IPS-18a (cell line): Measurements from ENCODE around the gene FAM9C.
"Not testable (repeated sequence)": the region's sequence is repeated elsewhere in the genome, so short reads cannot be mapped to it uniquely, and the experiment has no call there.

ENCODE experiments used
- H3K27ac ChIP-seq: one replicate; pipeline ENCODE4 v1.5.1; 2013; ENCODE audit warnings: low read length
- H3K27me3 ChIP-seq: one replicate; pipeline ENCODE4 v1.6.1; 2013; ENCODE audit warnings: mild to moderate bottlenecking, low read length; ENCODE audit not compliant: control insufficient read depth, insufficient read depth
- H3K36me3 ChIP-seq: one replicate; pipeline ENCODE4 v1.6.1; 2013; ENCODE audit warnings: low read depth, low read length; ENCODE audit not compliant: control insufficient read depth
- H3K4me1 ChIP-seq: one replicate; pipeline ENCODE4 v1.6.1; 2013; ENCODE audit warnings: low read depth, low read length; ENCODE audit not compliant: control insufficient read depth
- H3K4me3 ChIP-seq: one replicate; pipeline ENCODE4 v1.5.1; 2013; ENCODE audit warnings: low read length
- H3K9ac ChIP-seq: one replicate; pipeline ENCODE4 v1.6.1; 2013; ENCODE audit warnings: mild to moderate bottlenecking, low read length, moderate library complexity
- H3K9me3 ChIP-seq: one replicate; pipeline ENCODE4 v1.6.1; 2013; ENCODE audit warnings: low read depth, low read length; ENCODE audit not compliant: control insufficient read depth

FAM9C gene

DNA sequence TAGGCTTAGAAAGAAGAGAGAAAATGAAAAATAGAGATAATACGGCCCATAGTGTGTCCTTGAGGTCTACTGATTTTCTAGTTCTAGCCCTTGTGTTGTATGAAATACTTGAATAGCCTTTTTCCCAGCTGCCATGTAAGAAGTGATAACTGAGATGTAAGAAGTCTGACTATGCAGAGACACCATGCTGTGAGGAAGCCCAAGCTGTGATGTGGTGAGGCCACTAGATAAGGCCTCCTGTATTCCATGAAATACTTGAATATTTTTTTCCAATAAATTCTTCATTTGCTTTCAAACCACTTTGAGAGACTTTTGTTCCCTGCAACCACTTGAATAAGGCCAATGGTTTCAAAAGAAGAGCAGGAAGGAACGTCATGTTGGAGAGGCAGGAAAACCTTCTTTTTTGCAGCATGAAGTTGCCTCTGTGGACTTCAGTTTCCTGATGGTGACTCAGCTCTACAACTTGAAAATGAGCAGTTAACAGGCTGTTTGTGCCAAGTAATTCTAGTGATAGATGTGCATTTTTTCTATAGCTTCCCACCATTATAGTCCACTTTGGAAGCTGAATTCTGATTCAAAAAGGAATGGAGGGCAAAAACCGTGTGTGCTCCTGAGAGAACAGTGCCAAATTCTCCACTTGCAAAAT lies 25.5 kb upstream of the FAM9C start:
- H3K4me3 ChIP-seq, result no peak overlapping the region
- H3K9ac ChIP-seq, result no peak overlapping the region
- no peaks in the 10 kb centered on the region for H3K36me3 ChIP-seq
- H3K27ac ChIP-seq, result no peak overlapping the region
- no peaks in the 10 kb centered on the region for H3K27me3 ChIP-seq
- no peaks in the 10 kb centered on the region for H3K9me3 ChIP-seq
- H3K4me1 ChIP-seq, result no peaks in the 10 kb centered on the region

DNA sequence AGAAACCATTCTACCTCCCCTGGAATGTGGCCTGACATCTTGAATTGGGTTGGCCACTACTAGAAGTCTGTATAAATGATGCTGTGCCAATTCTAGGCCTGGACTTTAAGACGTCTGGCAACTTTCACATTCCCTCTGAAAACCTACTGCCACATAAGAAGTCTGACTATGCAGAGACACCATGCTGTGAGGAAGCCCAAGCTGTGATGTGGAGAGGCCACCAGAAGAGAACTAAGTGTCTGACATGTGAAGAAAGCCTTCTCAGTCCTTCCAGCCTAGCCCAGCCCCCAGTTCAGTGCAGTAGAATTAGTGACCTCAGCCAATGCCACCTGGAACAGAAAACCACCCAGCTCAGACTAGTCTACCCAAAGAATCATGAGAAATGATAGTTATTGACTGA lies 24.2 kb upstream of the FAM9C start:
- H3K27ac ChIP-seq, result no peak overlapping the region
- H3K9ac ChIP-seq, result no peak overlapping the region
- no peak overlapping the region for H3K4me3 ChIP-seq
- H3K4me1 ChIP-seq, result no peaks in the 10 kb centered on the region
- no peaks in the 10 kb centered on the region for H3K9me3 ChIP-seq
- H3K27me3 ChIP-seq, result no peaks in the 10 kb centered on the region
- no peaks in the 10 kb centered on the region for H3K36me3 ChIP-seq

DNA sequence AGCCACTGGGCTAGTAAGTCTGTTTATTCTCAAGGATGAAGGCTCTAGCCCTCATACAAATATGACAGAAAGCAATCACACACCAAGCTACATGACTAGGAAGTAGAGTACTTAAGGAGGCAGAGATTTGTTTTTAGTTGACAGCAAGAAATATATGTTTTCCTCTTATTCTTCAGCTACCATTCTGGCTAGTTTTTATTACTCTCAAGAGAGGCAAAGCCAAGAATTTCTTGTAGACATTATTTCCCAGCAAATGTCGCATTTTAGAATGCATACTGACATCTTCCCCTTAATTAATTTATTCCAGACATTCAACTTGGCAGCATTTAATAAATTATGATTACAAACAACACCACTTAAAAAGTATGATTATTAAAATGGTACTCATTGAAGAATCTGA lies 23.4 kb upstream of the FAM9C start:
- Histone ChIP-seq H3K4me1 (no peaks in the 10 kb centered on the region), H3K36me3 (no peaks in the 10 kb centered on the region)

DNA sequence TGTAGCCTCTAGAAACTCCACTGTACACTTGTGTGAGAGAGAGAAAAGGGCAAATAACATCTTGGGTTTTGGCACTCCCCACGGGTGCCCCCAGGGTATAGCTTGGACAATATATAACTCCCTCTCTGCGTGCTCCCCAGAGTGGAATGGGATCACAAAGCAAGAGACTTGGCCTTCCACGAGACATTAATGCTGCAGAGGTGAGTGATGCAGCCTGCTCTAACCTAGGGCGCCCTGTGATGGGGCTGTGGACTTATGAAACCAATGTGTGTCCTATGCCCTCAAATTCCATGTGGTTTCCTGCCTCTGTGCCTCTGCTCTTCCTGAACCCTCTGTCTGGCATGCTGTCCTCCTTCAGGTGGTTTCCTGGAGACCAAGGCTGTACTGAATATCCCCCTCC lies 22.0 kb upstream of the FAM9C start:
- H3K27ac ChIP-seq, result no peak overlapping the region
- no peaks in the 10 kb centered on the region for H3K4me1 ChIP-seq
- no peak overlapping the region for H3K4me3 ChIP-seq
- no peaks in the 10 kb centered on the region for H3K36me3 ChIP-seq
- H3K27me3 ChIP-seq, result no peaks in the 10 kb centered on the region
- H3K9ac ChIP-seq, result no peak overlapping the region
- no peaks in the 10 kb centered on the region for H3K9me3 ChIP-seq

More for the DNA sequence above, 23.4 kb upstream of the FAM9C start:
- Histone ChIP-seq H3K4me3 (no peak overlapping the region), H3K9ac (no peak overlapping the region), H3K27me3 (no peaks in the 10 kb centered on the region), H3K9me3 (no peaks in the 10 kb centered on the region), H3K27ac (no peak overlapping the region)

DNA sequence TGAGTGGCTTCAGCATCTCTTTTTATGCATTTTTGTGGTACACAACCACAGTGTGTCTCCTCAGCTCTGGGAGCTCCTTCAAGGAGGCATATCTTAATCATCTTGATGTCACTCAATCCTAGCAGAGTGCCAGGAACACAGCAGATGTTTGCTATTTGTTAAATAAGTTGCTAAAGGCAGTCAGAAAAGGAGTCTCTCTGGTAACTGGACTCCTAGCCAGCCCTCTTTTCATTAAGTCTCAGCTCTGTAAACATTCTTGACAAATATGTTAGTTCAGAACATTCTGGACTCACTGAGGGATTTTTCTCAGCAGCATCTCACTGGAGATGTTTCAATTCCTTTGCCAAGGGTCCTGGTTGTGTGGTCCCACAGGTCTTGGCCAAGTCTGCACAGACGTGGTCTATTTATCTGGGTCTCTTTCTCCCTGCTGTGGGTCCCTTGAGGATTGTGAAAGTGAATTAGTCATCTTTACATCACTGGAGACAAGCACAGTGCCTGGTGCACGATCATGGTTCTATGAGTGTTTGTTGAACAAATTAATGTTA lies 20.3 kb upstream of the FAM9C start:
- H3K4me1 ChIP-seq, result no peaks in the 10 kb centered on the region
- no peak overlapping the region for H3K27ac ChIP-seq
- H3K36me3 ChIP-seq, result no peaks in the 10 kb centered on the region

DNA sequence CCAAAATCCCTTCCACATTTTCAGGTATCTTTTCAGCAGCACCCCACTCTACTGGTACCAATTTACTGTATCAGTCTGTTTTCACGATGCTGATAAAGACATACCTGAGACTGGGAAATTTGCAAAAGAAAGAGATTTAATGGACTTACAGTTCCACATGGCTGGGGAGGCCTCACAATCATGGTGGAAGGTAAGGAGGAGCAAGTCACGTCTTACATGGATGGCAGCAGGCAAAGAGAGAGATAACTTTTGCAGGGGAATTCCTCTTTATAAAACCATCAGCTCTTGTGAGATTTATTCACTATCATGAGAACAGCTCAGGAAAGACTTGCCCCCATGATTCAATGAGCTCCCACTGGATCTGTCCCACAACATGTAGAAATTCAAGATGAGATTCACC lies 18.7 kb upstream of the FAM9C start:
- not testable (repeated sequence) for H3K27me3 ChIP-seq, H3K9me3 ChIP-seq, H3K9ac ChIP-seq, H3K36me3 ChIP-seq, H3K4me3 ChIP-seq, H3K4me1 ChIP-seq, H3K27ac ChIP-seq

More for the DNA sequence above, 20.3 kb upstream of the FAM9C start:
- Histone ChIP-seq H3K27me3 (no peaks in the 10 kb centered on the region), H3K4me3 (no peak overlapping the region), H3K9ac (no peak overlapping the region), H3K9me3 (no peaks in the 10 kb centered on the region)

DNA sequence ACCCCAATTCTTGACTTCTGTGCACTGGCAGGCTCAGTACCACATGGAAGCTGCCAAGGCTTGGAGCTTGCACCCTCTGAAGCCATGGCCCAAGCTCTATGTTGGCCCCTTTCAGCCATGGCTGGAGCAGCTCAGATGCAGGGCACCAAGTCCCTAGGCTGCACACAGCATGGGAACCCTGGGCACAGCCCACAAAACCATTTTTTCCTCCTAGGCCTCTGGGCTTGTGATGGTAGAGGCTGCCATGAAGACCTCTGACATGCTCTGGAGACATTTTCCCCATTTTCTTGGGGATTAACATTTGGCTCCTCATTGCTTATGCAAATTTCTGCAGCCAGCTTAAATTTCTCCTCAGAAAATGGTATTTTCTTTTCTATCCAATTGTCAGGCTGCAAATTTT lies 17.9 kb upstream of the FAM9C start:
- not testable (repeated sequence) for H3K4me1 ChIP-seq, H3K4me3 ChIP-seq, H3K27me3 ChIP-seq, H3K9me3 ChIP-seq, H3K36me3 ChIP-seq, H3K9ac ChIP-seq, H3K27ac ChIP-seq

DNA sequence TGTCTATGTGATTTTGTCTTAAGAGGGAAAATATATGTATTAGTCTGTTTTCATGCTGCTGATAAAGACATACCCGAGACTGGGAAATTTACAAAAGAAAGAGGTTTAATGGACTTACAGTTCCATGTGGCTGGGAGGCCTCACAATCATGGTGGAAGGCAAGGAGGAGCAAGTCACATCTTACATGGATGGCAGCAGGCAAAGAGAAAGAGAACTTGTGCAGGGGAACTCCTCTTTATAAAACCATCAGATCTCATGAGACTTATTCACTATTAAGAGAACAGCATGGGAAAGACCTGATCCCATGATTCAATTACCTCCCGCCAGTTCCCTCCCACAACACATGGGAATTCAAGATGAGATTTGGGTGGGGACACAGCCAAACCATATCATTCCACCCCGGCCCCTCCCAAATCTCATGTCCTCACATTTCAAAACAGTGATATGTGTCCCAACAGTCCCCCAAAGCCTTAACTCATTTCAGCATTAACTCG lies 16.8 kb upstream of the FAM9C start:
- not testable (repeated sequence) for H3K27ac ChIP-seq, H3K9ac ChIP-seq, H3K4me1 ChIP-seq, H3K4me3 ChIP-seq, H3K36me3 ChIP-seq, H3K9me3 ChIP-seq, H3K27me3 ChIP-seq

DNA sequence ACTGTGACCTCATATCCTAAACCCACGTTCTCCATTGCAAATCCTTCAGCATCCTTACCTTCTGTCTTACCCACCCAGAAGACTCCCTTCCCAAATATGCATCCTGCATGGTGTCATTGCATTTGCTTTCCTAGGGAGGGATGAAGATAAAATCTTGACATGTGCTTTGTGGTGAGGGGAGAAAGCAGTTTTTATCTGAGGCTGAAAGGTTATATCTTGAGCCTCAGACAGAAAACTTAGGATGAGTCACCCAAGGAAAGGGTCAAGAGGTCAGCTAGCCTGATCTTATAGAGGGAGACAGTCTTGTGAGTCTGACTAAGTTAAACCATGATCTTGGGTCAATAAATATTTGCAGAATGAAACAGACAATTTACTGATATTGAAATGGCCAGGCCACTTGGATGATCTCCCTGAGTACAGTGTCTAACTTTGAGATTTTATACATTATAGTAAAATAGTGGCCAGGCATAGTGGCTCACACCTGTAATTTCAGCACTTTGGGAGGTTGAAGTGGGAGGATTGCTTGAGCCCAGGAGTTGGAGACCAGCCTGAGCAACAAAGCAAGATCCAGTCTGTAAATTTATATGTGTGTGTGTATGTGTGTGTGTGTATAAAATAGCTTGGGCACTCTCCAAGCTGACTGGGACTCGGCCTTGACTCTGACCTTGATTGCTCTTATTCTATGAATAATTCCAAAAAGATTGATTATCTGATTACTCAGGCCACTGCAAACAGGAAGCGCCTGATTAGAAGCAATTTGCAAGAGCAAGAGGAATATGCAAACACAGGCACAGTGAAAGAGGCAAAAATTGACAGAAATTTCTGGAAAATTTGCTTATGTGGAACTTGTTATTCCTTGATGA lies 15.4 kb upstream of the FAM9C start:
- H3K9ac ChIP-seq, result no peak overlapping the region
- H3K36me3 ChIP-seq, result no peaks in the 10 kb centered on the region
- H3K9me3 ChIP-seq, result no peaks in the 10 kb centered on the region
- no peak overlapping the region for H3K27ac ChIP-seq
- no peak overlapping the region for H3K4me3 ChIP-seq
- no peaks in the 10 kb centered on the region for H3K4me1 ChIP-seq
- H3K27me3 ChIP-seq, result no peaks in the 10 kb centered on the region

DNA sequence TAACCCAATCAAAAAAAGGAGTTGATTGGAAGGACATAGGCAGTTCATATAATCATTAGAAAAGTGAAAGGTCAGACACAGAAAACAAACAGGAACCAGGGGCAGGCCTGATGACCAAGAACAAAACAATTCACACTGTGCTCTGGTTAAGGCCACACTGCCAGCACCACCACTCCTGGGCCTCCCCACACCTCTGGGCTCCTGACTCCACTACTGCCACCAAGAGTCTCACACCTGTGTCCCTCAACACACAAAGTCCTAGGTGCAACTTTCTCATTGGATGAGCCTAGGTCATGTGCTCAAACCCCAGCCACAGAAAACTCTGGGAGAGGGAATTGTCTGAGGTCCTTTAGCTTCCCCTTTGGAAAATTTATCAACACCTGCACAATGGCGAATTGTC lies 11.1 kb upstream of the FAM9C start:
- Histone ChIP-seq H3K9me3 (no peaks in the 10 kb centered on the region), H3K4me1 (no peaks in the 10 kb centered on the region), H3K27me3 (no peaks in the 10 kb centered on the region), H3K4me3 (no peak overlapping the region), H3K9ac (no peak overlapping the region), H3K36me3 (no peaks in the 10 kb centered on the region), H3K27ac (no peak overlapping the region)

DNA sequence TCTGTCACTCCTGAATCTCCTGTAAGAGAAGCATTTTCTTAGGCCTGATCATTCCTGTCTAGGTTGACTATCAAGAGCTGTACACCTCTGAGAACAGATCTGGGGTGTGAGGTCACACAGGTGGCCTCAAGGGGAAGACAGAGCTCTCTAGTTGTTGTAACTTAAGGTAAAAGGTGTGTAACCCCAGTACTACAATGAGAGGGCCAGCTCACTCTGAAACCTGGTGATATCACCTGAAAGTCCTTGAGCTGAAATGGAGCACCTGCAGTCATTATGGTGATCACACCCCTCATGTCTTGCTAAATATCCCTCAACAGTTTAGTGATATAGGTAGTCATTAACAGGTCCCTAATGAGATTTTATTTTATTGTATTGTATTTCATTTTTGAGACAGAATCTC lies 8.8 kb upstream of the FAM9C start:
- Histone ChIP-seq H3K9me3 (no peaks in the 10 kb centered on the region), H3K4me1 (no peaks in the 10 kb centered on the region), H3K4me3 (no peak overlapping the region), H3K27me3 (no peaks in the 10 kb centered on the region), H3K9ac (no peak overlapping the region), H3K36me3 (no peaks in the 10 kb centered on the region), H3K27ac (no peak overlapping the region)
